Mesenchymal stem cell (in vitro differentiated cells and primary cell): ENCODE measurements around the gene ANO3.

ENCODE experiments used
- DNase-seq: peaks from one replicate; pipeline ENCODE4 v3.0.0-alpha.2; 2013
- H2AFZ ChIP-seq: one replicate; pipeline ENCODE4 v1.6.1; 2013; ENCODE audit warnings: low read depth, mild to moderate bottlenecking, control low read depth, inconsistent platforms, low read length, moderate library complexity
- H2AK5ac ChIP-seq: 2 replicates; pipeline ENCODE4 v1.6.1; 2013; ENCODE audit warnings: low read length, moderate library complexity, mild to moderate bottlenecking, inconsistent platforms; ENCODE audit not compliant: severe bottlenecking
- H2BK120ac ChIP-seq: one replicate; pipeline ENCODE4 v1.6.1; 2013; ENCODE audit warnings: low read depth, mild to moderate bottlenecking, inconsistent platforms, low read length, moderate library complexity
- H2BK12ac ChIP-seq, 2 experiments: one replicate each; pipeline ENCODE4 v1.6.1; 2013; ENCODE audit warnings: inconsistent platforms in 2 of 2, low read length in 2 of 2, mild to moderate bottlenecking in 2 of 2, moderate library complexity in 2 of 2, control low read depth in 1 of 2
- H2BK15ac ChIP-seq: one replicate; pipeline ENCODE4 v1.6.1; 2013; ENCODE audit warnings: mild to moderate bottlenecking, low read depth, inconsistent platforms; ENCODE audit not compliant: poor library complexity, severe bottlenecking
- H2BK5ac ChIP-seq: 2 replicates; pipeline ENCODE4 v1.6.1; 2013; ENCODE audit warnings: low read depth, mild to moderate bottlenecking, low read length, control low read depth, inconsistent platforms; ENCODE audit not compliant: poor library complexity, severe bottlenecking
- H3K14ac ChIP-seq, 2 experiments: one replicate each; pipeline ENCODE4 v1.6.1; 2013; ENCODE audit warnings: inconsistent platforms in 2 of 2, low read length in 2 of 2, control low read depth in 1 of 2, mild to moderate bottlenecking in 1 of 2, moderate library complexity in 1 of 2
- H3K18ac ChIP-seq, 2 experiments: one replicate each; pipeline ENCODE4 v1.6.1; 2013; ENCODE audit warnings: inconsistent platforms in 2 of 2, low read length in 2 of 2, control low read depth in 1 of 2, low read depth in 1 of 2, mild to moderate bottlenecking in 1 of 2
- H3K23ac ChIP-seq, 2 experiments: one replicate each; pipeline ENCODE4 v1.6.1; 2013; ENCODE audit warnings: inconsistent platforms in 2 of 2, low read length in 2 of 2, mild to moderate bottlenecking in 2 of 2, moderate library complexity in 2 of 2, control low read depth in 1 of 2
- H3K27ac ChIP-seq: 2 replicates; pipeline ENCODE4 v1.5.1; 2013; ENCODE audit warnings: mild to moderate bottlenecking, moderate library complexity, low read length, control low read depth, inconsistent platforms; ENCODE audit not compliant: poor library complexity, severe bottlenecking
- H3K27me3 ChIP-seq, 2 experiments: 2 replicates each; pipeline versions ENCODE4 v1.6.1 to v1.7.0; 2013; ENCODE audit warnings: low read length in 2 of 2, mild to moderate bottlenecking in 2 of 2, moderate library complexity in 2 of 2, control low read depth in 1 of 2, inconsistent platforms in 1 of 2; ENCODE audit not compliant: control insufficient read depth in 1 of 2, insufficient read depth in 1 of 2
- H3K36me3 ChIP-seq, 2 experiments: 2 replicates each; pipeline versions ENCODE4 v1.6.1 to v1.7.0; 2013; ENCODE audit warnings: low read length in 2 of 2, control low read depth in 1 of 2, inconsistent platforms in 1 of 2, low read depth in 1 of 2, mild to moderate bottlenecking in 1 of 2; ENCODE audit not compliant: insufficient read depth in 2 of 2, control insufficient read depth in 1 of 2
- H3K4ac ChIP-seq, 2 experiments: one replicate each; pipeline ENCODE4 v1.6.1; 2013; ENCODE audit warnings: inconsistent platforms in 2 of 2, low read length in 2 of 2, mild to moderate bottlenecking in 2 of 2, moderate library complexity in 2 of 2, control low read depth in 1 of 2, low read depth in 1 of 2
- H3K4me1 ChIP-seq: 2 replicates; pipeline ENCODE4 v1.6.1; 2013; ENCODE audit warnings: low read depth, low read length, control low read depth; ENCODE audit not compliant: control insufficient read depth, insufficient read depth
- H3K4me2 ChIP-seq: 2 replicates; pipeline ENCODE4 v1.6.1; 2013; ENCODE audit warnings: low read length, mild to moderate bottlenecking, inconsistent platforms; ENCODE audit not compliant: poor library complexity, severe bottlenecking
- H3K4me3 ChIP-seq, 2 experiments: 2 replicates each; pipeline versions ENCODE4 v1.5.1 to v1.7.0; 2013; ENCODE audit warnings: low read length in 2 of 2, mild to moderate bottlenecking in 2 of 2, control low read depth in 1 of 2, low read depth in 1 of 2; ENCODE audit not compliant: insufficient read depth in 1 of 2
- H3K79me1 ChIP-seq: replicated peaks from 2 replicates; pipeline ENCODE4 v1.6.1; 2013; ENCODE audit warnings: mild to moderate bottlenecking, control low read depth, low read length, inconsistent platforms; ENCODE audit not compliant: poor library complexity, severe bottlenecking
- H3K9ac ChIP-seq: 2 replicates; pipeline ENCODE4 v1.7.0; 2013; ENCODE audit warnings: mild to moderate bottlenecking, low read length, moderate library complexity
- H3K9me3 ChIP-seq: 2 replicates; pipeline ENCODE4 v1.7.0; 2013; ENCODE audit warnings: mild to moderate bottlenecking, low read length; ENCODE audit not compliant: control insufficient read depth
- H4K8ac ChIP-seq: one replicate; pipeline ENCODE4 v1.6.1; 2013; ENCODE audit warnings: inconsistent platforms, mild to moderate bottlenecking, low read length, moderate library complexity
- H4K91ac ChIP-seq: one replicate; pipeline ENCODE4 v1.6.1; 2013; ENCODE audit warnings: mild to moderate bottlenecking, low read length, inconsistent platforms
- WGBS: methylation state at CpG from one replicate; pipeline ENCODE4 v1.1.7; 2013; ENCODE audit warnings: mixed read lengths; 5-methylcytosine and 5-hydroxymethylcytosine counted together

The ANO3 gene

DNA sequence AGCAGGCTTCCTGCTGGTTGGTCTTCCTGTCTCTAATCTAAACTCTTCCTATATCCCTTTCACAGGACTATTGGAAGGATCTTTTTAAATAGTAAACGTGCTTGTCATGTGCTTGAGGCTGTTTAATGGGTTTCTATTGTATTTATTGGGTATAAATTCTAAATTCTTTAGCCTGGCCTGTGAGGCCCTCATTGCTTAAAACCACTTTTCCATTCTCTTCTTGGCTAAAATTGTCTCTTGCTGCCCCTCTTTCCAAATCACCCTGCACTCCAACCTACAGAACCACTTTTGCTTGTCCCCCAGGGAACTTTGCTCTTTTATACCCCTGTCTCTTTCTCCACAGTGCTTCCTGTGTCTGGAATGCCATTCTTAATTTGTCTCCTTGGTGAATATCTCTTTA is 286.5 kb downstream of the ANO3 start:
- no peak overlapping the region for H3K23ac ChIP-seq
- no peak overlapping the region for H3K4me2 ChIP-seq
- H2AK5ac ChIP-seq: no peak overlapping the region
- H3K14ac ChIP-seq: no peak overlapping the region
- no peak overlapping the region for H3K4me3 ChIP-seq
- H3K9ac ChIP-seq: no peak overlapping the region
- H3K27me3 ChIP-seq: no peaks in the 10 kb centered on the region
- H2BK120ac ChIP-seq: no peak overlapping the region
- H3K4ac ChIP-seq: no peak overlapping the region
- no peak overlapping the region for H2BK12ac ChIP-seq
- H3K4me1 ChIP-seq: peaks cover 3% of the 10 kb centered on the region
- H4K91ac ChIP-seq: no peak overlapping the region
- WGBS: no CpG with 5 or more reads among the region's 1 CpG
- no peak overlapping the region for H2AFZ ChIP-seq
- no peak overlapping the region for H3K18ac ChIP-seq
- no peak for DNase-seq
- H3K36me3 ChIP-seq: no peaks in the 10 kb centered on the region
- H3K79me1 ChIP-seq: no peaks in the 10 kb centered on the region
- no peak overlapping the region for H2BK5ac ChIP-seq
- H2BK15ac ChIP-seq: no peak overlapping the region
- no peak overlapping the region for H4K8ac ChIP-seq
- H3K27ac ChIP-seq: no peak overlapping the region
- H3K9me3 ChIP-seq: no peaks in the 10 kb centered on the region

DNA sequence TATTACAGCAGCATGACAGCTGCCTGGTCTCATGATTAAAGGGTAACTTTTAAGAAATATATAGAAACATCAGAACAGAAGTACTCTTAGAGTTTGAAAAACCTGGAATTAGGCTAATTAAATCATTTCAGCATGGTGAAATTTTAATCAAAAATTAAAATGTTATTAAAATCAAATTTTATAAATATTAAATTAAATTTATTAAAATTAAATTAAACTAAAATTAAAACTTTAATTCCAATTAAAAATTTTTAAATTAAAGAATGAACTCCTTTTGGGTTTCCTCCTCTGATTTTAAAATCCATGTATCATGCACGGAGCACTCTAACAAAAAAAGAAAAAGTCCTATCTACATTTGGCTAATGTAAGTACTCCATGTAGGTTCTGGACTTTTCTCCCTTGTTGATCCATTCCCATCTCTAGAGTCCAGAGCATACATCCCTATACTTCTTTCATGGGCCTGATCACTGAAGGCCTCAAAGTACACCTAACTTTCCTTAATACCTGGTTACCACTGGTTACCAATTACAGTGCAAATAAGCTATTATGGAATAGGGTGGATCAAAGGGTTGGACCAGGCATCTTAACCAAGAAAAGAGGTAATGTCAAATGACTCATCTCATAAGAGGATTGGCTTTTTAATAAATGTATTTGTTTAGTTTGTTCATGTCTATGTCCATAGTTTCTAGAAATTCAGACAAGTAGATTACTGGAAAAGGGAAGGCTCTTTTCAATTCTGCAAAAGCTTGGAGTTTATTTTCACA is 288.5 kb downstream of the ANO3 start:
- Histone ChIP-seq H3K14ac (no peak overlapping the region), H2AK5ac (no peak overlapping the region), H2AFZ (no peak overlapping the region), H2BK5ac (no peak overlapping the region), H3K27ac (peak overlapping the region; percentile 3), H4K8ac (no peak overlapping the region), H3K4ac (no peak overlapping the region), H3K27me3 (no peaks in the 10 kb centered on the region), H3K4me2 (no peak overlapping the region), H3K79me1 (no peaks in the 10 kb centered on the region), H4K91ac (no peak overlapping the region), H3K4me1 (no peaks in the 10 kb centered on the region), H3K9me3 (no peaks in the 10 kb centered on the region), H3K9ac (no peak overlapping the region), H3K18ac (no peak overlapping the region), H2BK120ac (no peak overlapping the region), H2BK15ac (no peak overlapping the region), H3K23ac (no peak overlapping the region), H3K36me3 (no peaks in the 10 kb centered on the region), H3K4me3 (no peak overlapping the region), H2BK12ac (no peak overlapping the region)
- DNase-seq: no peak
- 90% methylated on average over 1 of the region's 1 CpG for WGBS

DNA sequence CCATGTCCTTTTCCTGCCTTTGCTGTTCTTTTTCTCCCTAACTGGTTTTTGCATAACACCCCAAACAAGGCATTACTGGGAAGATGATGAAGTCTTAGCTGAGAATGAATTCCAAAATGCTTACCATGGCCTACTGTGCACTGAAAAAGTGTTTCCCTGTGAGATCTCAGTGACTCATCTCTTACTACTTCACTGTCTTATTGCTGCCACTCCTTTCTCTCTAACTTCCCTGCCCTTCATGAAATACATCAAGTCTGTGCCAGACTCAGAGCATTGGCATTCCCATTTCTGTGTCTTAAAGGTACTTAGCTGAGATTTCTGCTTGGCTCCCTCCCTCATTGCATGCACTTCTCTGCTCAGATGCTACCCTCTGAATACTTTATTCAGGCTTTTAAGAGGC is 289.2 kb downstream of the ANO3 start:
- no peak overlapping the region for H3K4me3 ChIP-seq
- H2BK15ac ChIP-seq: no peak overlapping the region
- H3K9me3 ChIP-seq: no peaks in the 10 kb centered on the region
- H3K4me2 ChIP-seq: no peak overlapping the region
- no peaks in the 10 kb centered on the region for H3K27me3 ChIP-seq
- H2BK120ac ChIP-seq: no peak overlapping the region
- H3K4me1 ChIP-seq: no peaks in the 10 kb centered on the region
- no peak overlapping the region for H2BK12ac ChIP-seq
- no peak overlapping the region for H2BK5ac ChIP-seq
- H3K14ac ChIP-seq: no peak overlapping the region
- no peak overlapping the region for H2AK5ac ChIP-seq
- no peak overlapping the region for H3K18ac ChIP-seq
- H3K79me1 ChIP-seq: no peaks in the 10 kb centered on the region
- no peak overlapping the region for H3K9ac ChIP-seq
- no peak overlapping the region for H4K8ac ChIP-seq
- peak overlapping the region; percentile 10 for H3K27ac ChIP-seq
- H3K4ac ChIP-seq: no peak overlapping the region
- H3K23ac ChIP-seq: no peak overlapping the region
- H2AFZ ChIP-seq: no peak overlapping the region
- H4K91ac ChIP-seq: no peak overlapping the region
- DNase-seq: peak; percentile 73
- H3K36me3 ChIP-seq: no peaks in the 10 kb centered on the region

DNA sequence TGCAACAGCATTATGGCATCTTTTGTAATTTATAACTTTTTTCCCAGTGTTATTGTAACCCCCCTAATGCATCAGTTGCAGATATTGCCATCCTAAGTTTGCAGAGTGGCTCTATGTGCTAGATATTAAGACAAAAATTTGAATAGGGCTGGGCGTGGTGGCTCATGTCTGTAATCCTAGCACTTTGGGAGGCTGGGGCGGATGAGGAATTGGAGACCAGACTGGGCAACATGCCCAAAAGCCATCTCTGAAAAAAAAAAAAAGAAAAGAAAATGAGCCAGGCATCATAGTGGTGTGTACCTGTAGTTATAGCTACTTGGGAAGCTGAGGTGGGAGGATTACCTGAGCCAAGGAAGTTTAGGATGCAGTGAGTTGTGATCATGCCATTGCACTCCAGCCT is 290.3 kb downstream of the ANO3 start:
- no peak overlapping the region for H2BK15ac ChIP-seq
- H2BK120ac ChIP-seq: no peak overlapping the region
- no peak overlapping the region for H4K91ac ChIP-seq
- H3K79me1 ChIP-seq: no peaks in the 10 kb centered on the region
- no peak overlapping the region for H4K8ac ChIP-seq
- no peaks in the 10 kb centered on the region for H3K27me3 ChIP-seq
- H3K4ac ChIP-seq: no peak overlapping the region
- H3K27ac ChIP-seq: no peak overlapping the region
- WGBS: 81% methylated on average over 2 of the region's 2 CpGs
- H2BK5ac ChIP-seq: no peak overlapping the region
- H3K4me1 ChIP-seq: no peaks in the 10 kb centered on the region
- H3K9me3 ChIP-seq: no peaks in the 10 kb centered on the region
- H2AFZ ChIP-seq: no peak overlapping the region
- no peak overlapping the region for H3K23ac ChIP-seq
- H2AK5ac ChIP-seq: no peak overlapping the region
- H3K36me3 ChIP-seq: no peaks in the 10 kb centered on the region
- DNase-seq: no peak
- no peak overlapping the region for H3K18ac ChIP-seq
- H3K9ac ChIP-seq: no peak overlapping the region
- no peak overlapping the region for H3K4me2 ChIP-seq
- no peak overlapping the region for H2BK12ac ChIP-seq
- H3K14ac ChIP-seq: no peak overlapping the region
- H3K4me3 ChIP-seq: no peak overlapping the region
